ENCODE measurements around the gene OR4D11.
"Not testable (repeated sequence)": the region's sequence is repeated elsewhere in the genome, so short reads cannot be mapped to it uniquely, and the experiment has no call there.

The OR4D11 gene

GRCh38 chr11:59503276-59503675 lies at the start of gene OR4D11:
Gene OR4D11, plus strand, starts transcription at chr11:59503576. Its CDS starts 0 bp downstream, at chr11:59503576.
- DNase-seq = no peak

DNA sequence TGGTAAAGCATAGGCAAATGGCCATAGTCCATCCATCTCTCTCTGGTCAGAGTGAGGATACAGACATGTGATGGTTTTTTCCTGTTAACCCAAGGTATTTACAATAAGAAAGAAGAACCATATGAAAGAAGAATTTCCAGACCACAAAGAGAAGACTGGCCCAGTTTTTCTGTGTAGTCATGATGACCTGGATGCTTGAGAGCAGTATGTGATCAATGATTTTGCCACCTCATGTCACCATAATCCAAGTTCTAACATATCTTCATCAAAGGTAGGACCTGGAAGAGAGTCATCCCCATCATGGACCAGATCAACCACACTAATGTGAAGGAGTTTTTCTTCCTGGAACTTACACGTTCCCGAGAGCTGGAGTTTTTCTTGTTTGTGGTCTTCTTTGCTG lies 46.7 kb upstream of the OR4D11 start, which contains the start of gene OR4D6:
OR4D6 (plus strand) TSS at position 301 of the 400 bp plus-strand sequence; CDS start at position 301, 0 bp downstream.
- no peak for DNase-seq

GRCh38 chr11:59459916-59460315 lies 43.5 kb upstream of the OR4D11 start:
- DNase-seq = no peak

DNA sequence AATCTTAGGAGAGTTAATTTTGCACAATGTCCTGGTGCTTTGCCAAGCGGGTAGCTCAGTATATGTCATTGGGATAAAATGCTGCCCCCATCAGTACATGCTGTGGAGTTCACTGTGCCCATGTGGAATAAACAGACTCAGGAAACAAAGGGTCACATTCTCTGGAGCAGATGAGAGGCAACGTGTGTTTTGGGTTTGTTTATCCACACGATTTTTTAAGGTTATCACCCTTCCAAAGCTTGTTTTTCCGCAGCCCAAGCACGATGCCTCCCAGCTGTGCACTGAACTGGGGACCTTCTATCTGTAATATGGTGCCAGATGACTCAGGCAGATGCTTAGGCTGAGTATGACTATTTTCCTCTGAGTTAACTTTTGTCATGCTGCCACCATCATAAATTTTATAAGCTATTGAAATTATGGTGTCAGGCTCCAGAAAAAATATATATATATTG lies 40.2 kb upstream of the OR4D11 start:
- DNase-seq = peak; percentile 2

DNA sequence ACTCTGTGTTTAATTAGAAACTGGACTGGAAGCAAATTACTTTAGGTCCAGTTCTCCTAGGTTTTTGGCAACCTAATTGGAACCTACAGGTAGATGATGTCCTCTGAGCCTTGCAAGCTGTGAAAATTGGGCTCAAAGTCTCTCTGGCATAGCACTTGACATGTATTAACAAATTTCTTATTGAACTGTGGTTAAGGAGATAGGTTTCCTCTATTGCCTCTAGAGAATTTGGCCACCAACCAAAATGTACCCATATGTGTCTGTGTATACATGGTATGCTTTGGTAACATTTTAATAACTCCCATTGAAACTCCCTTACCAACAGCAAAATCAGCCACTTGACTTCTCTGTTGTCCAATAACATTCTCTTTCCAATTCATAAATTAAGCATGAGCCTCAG lies 30.4 kb upstream of the OR4D11 start, which contains the start of gene OR4D10:
OR4D10 (plus strand) TSS at position 301 of the 400 bp plus-strand sequence. CDS start 4,115 bp downstream, outside the sequence.
- DNase-seq = no peak

DNA sequence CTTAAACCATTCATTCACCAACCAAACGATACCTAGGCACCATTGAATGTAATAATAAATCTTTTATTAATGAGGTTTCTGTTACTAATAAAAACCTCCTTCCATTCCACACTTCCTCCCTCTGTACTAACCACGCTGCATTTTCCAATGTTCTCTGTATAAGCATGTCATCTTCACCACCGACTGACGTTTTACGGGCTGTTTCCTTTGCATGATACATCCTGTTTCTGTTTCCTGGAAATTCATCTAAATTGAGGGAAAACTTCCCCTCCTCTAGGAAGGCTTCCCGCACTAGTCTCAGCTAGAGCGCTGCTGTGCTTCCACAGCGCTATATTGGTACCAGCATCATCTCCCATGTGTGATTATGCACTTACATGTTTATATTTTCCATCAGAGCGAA lies 28.2 kb upstream of the OR4D11 start:
- no peak for DNase-seq

- no peak for DNase-seq
Observed at GRCh38 chr11:59479906-59480305, 23.5 kb upstream of the OR4D11 start.

GRCh38 chr11:59480359-59480758 lies 23.0 kb upstream of the OR4D11 start:
- DNase-seq = peak; percentile 7

- no peak for DNase-seq
Observed at GRCh38 chr11:59501931-59502330, 1.4 kb upstream of the OR4D11 start.

DNA sequence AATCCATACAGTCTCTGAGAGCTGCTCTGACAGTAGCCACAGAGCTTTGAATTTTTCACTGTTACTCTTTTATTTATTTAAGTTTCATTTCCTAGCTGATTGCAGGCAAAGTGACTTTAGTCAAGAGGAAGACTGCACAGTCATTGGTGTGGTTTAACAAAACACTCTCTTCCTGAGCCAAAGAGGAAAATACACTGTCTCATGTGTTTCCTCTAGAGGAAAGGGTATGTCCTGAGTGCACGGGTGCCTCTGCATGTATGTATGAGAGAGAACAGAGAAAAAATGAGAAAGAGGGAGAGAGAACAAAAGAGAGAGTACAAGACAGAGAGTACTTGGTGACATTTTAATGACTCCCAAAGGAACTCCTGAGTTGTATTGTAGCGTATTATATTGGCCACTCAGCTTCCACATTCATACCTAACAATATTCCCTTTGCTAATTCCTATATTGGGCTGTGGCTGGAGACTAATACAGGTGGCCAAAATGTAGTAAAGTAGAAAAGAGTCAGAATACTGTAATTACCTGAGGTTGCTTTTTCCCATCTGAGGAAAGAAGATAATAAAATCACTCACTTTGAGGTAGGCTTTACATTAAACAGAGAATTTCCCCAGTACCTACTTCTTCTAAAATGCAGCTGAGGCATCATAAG lies 7.7 kb downstream of the OR4D11 start, which contains the start of gene OR4D9:
OR4D9 (plus strand) TSS at position 599 of the 649 bp plus-strand sequence. CDS start 3,374 bp downstream, outside the sequence.
- DNase-seq = no peak

- DNase-seq = no peak
Observed at GRCh38 chr11:59511675-59512074, 8.3 kb downstream of the OR4D11 start.

DNA sequence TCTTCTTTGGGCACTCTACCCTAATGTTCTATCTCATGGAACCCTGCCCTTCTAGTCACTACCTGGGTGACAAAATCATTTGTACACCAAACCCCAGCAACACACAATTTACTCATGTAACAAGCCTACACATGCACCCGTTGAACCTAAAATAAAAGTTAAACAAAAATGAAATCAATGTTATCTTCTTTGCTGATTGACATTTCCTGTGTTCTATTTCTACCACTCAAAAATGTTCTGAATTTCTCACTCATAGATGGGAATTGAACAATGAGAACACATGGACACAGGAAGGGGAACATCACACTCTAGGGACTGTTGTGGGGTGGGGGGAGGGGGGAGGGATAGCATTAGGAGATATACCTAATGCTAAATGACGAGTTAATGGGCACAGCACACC lies 16.8 kb downstream of the OR4D11 start:
- not testable (repeated sequence) for DNase-seq

DNA sequence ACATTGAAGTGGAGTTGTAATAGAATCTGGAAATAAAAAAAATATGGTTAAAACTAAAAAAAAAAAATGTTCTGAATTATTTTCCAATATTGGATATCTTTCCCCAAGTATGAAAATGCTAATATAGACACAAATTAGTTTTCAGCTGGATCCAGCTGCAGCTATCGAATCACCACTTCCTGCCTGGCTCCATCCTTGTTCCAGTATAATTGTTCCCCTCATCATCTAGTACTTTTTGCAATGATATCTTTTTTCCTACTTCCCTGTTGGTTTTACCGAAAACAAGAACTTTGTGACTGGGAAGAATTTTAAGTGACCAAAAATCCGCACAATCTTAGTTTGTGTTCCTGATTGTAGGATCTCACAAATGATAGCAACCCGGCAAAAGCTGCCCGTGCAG lies 17.4 kb downstream of the OR4D11 start:
- DNase-seq = no peak

DNA sequence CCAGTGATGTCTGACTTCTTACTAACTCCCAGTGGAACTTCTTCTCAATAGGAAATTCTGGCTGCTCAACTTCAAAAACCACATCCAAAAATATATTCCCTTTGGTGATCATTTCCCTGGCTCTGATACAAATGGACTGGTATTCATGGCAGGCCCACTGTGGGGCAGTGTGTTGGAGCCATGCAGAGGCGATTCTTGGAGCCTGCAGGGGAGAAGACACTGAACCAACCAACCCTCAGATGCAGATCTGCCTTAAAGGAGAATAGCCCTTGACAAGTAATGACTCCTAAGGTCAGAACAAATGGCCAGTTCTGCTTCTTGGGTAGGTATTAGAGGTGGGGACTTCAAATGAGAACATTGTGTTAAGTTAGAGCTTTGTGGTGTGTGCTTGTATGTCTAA lies 20.2 kb downstream of the OR4D11 start:
- no peak for DNase-seq

- peak; percentile 82 for DNase-seq
Observed at GRCh38 chr11:59528711-59529110, 25.3 kb downstream of the OR4D11 start.

- no peak for DNase-seq
Observed at GRCh38 chr11:59532620-59533019, 29.2 kb downstream of the OR4D11 start.

GRCh38 chr11:59534676-59535075 lies 31.3 kb downstream of the OR4D11 start:
- no peak for DNase-seq

DNA sequence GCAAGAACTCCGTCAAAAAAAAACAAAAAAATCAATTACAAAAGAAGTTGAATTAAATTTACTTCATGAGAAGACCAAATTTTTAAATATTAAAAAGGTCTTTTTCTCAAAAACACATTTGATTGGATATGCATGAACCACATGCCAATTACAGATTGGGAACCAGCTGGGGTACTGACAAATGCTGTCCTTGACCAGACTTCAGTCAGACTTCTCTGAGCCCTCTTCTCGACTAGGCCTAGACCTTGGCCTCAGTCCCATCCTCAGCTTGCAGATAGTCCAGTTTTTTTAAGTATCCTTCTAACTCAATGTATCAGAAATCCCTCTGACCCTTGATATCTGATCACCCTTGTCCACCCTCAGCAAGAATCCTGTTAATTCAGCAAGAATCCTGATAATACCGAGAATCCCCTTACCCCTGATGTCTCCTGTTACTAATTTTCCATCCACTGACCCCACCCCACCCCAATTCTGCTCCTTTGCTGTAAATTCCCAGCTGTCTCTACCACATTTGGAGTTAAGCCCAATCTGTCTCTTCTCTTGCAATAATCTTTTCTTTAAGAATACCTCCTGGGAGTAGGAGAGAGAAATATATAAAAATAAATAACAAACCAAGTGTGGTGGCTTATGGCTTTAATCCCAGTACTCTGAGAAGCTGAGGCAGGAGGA lies 38.9 kb downstream of the OR4D11 start:
- DNase-seq = no peak

DNA sequence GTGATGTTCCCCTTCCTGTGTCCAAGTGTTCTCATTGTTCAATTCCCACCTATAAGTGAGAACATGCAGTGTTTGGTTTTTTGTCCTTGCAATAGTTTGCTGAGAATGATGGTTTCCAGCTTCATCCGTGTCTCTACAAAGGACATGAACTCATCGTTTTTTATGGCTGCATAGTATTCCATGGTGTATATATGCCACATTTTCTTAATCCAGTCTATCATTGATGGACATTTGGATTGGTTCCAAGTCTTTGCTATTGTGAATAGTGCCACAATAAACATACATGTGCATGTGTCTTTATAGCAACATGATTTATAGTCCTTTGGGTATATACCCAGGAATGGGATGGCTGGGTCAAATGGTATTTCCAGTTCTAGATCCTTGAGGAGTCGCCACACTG lies 40.3 kb downstream of the OR4D11 start:
- DNase-seq = not testable (repeated sequence)

GRCh38 chr11:59544869-59545178 lies 41.4 kb downstream of the OR4D11 start:
- no peak for DNase-seq

- DNase-seq = no peak
Observed at GRCh38 chr11:59545179-59546020, 42.0 kb downstream of the OR4D11 start.

GRCh38 chr11:59547605-59548308 lies 44.4 kb downstream of the OR4D11 start:
- not testable (repeated sequence) for DNase-seq

DNA sequence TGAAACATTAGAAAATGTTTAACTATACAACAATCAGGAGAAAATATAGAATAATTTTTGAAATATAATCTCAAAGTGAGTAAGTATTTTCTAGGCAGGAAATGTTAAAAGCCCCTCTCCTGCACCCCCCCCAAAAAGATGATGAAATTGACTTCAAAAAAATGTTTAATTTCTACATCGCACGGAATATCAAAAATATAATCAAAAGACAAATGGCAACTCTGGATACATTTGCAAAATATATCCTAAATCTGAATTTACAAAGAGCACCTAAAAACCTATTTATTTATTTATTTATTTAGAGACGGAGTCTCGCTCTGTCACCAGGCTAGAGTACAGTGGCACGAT lies 44.9 kb downstream of the OR4D11 start:
- DNase-seq = no peak
